Right lobe of liver (tissue), 6 donors: ENCODE measurements around the gene HDGFL3. TPM values are rescaled to one million over a fixed set of nuclear protein-coding genes. Genes with fewer than 3 reads are reported as not detected.

Experiments
- ATAC-seq, 4 donors: fragments of 200-7000 bp; cut with Tn5 transposase; one replicate each; pipeline ENCODE4 v1.9.1; 2020; ENCODE audit warnings: mild to moderate bottlenecking in 4 of 4, moderate library complexity in 4 of 4
- DNase-seq, 3 donors: peaks; one replicate each; pipeline ENCODE4 v3.0.0-alpha.2; 2020
- H3K27ac ChIP-seq, 3 donors: fragments of 200-600 bp; one replicate each; pipeline ENCODE4 v1.8.0; 2022
- H3K27me3 ChIP-seq, 2 donors: fragments of 200-600 bp; one replicate each; pipeline ENCODE4 v1.8.0; 2022
- H3K36me3 ChIP-seq, 4 donors: fragments of 200-600 bp; sonication (generic) in 1 of 4; one replicate each; pipeline versions ENCODE4 v1.5.1 to v1.8.0; 2017 to 2022; ENCODE audit warnings: control low read depth in 1 of 4
- H3K4me1 ChIP-seq, 4 donors: fragments of 200-600 bp; sonication (generic) in 1 of 4; one replicate each; pipeline versions ENCODE4 v1.5.1 to v1.8.0; 2017 to 2022; ENCODE audit warnings: control low read depth in 1 of 4
- H3K4me3 ChIP-seq, 3 donors: fragments of 200-600 bp; one replicate each; pipeline ENCODE4 v1.8.0; 2022
- H3K9me3 ChIP-seq, 4 donors: fragments of 200-600 bp; sonication (generic) in 1 of 4; one replicate each; pipeline versions ENCODE4 v1.5.1 to v1.8.0; 2017 to 2022; ENCODE audit warnings: control low read depth in 1 of 4
- CTCF ChIP-seq, 4 donors: fragments of 200-600 bp in 3 of 4; fragments of 450-650 bp in 1 of 4; IDR thresholded peaks; one replicate each; pipeline versions ENCODE4 v1.5.1 to v1.8.0; 2016 to 2022; ENCODE audit warnings: antibody characterized with exemption in 4 of 4, mild to moderate bottlenecking in 2 of 4
- POLR2A ChIP-seq: fragments of 450-650 bp; IDR thresholded peaks from one replicate; pipeline ENCODE4 v1.6.1; 2017; ENCODE audit warnings: antibody characterized with exemption, mild to moderate bottlenecking
- WGBS: methylation state at CpG from one replicate; pipeline ENCODE4 v1.1.6; 2018; ENCODE audit warnings: low coverage, low lambda C conversion rate; ENCODE audit not compliant: insufficient coverage; ENCODE audit errors: missing lambda C conversion rate; 5-methylcytosine and 5-hydroxymethylcytosine counted together
- intact Hi-C, 2 donors: fragments of 100-400 bp; cut with DNase I; formaldehyde crosslinking; loops; one replicate each; pipeline versions ENCODE4 v1.11.2 to v1.14.1; 2022
- total RNA-seq, 6 experiments: library from RNA; depleted of rRNA in 2 of 6; stranded (reverse); fragments of >200 nt in 2 of 6; fragmentation: NEBNext Ultra II Directional in 3 of 6; extraction: Animal tissue kit (Norgen Biotek cat#: 25700) in 3 of 6; gene quantifications; one replicate each; pipeline versions ENCODE4 v1.1.0 to v1.2.4, GENCODE V29; 2016 to 2023
- donor health status: DM: no; HTN: yes; CAD: no.
- donor health status: DM: no; HTN: no; CAD: no.
- donor health status: DM: no; HTN: no; CAD: no.
- donor health status: DM: no; HTN: yes; CAD: no.
- donor health status: DM: no; HTN: yes; CAD: no.

HDGFL3 gene
- total RNA-seq, 6 experiments from 2014 or later, result 0.70 to 3.3 (median 1.7) TPM

GRCh38 chr15:83081256-83082014, 126.2 kb downstream of the HDGFL3 start:
- 55% methylated on average over 5 of the region's 5 CpGs for WGBS
- intact Hi-C loops, result no loop called here
- H3K9me3 ChIP-seq, result no peaks in the 10 kb centered on the region
- H3K4me1 ChIP-seq, result no peaks in the 10 kb centered on the region
- ATAC-seq (no peak), DNase-seq (no peak)
- H3K36me3 ChIP-seq, result no peaks in the 10 kb centered on the region
- no peak for TF ChIP-seq CTCF (IDR thresholded peaks at IDR 0.05)
- no peak for TF ChIP-seq POLR2A
- no peak overlapping the region for H3K4me3 ChIP-seq
- no peaks in the 10 kb centered on the region for H3K27me3 ChIP-seq
- no peak overlapping the region for H3K27ac ChIP-seq

DNA sequence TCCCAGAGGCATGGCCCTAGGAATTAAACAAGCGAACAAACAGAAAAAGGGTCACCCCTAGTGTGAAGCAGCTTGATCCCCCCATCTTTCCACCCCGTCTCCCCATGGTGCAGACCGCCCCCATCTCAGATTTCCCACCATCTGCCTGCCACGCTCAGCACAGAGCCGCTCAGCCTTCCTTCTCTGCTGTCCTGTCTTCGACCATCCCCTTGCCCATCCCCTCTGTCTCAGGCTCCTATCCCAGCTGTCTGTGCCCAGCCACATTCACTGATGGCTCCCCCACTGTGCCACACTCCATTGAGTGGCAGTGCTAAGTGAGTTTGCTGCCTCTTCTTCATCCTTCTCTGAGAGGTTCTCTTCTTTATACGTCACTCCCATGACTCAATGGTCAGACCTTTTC, 128.9 kb downstream of the HDGFL3 start:
- ATAC-seq (no peak), DNase-seq (no peak)
- TF ChIP-seq CTCF (IDR thresholded peaks at IDR 0.05) (no peak), POLR2A (no peak)
- H3K4me3 ChIP-seq, result no peak overlapping the region
- H3K27me3 ChIP-seq, result no peaks in the 10 kb centered on the region
- H3K4me1 ChIP-seq, result no peaks in the 10 kb centered on the region
- intact Hi-C loops, result no loop called here
- no peaks in the 10 kb centered on the region for H3K36me3 ChIP-seq
- peaks cover 0 to under 1% (median 0%) of the 10 kb centered on the region in 4 donors for H3K9me3 ChIP-seq
- no peak overlapping the region for H3K27ac ChIP-seq
- 55% methylated on average over 7 of the region's 7 CpGs for WGBS

Other genes starting within 250 kb of the HDGFL3 start
- gene RAMAC, start 221.6 kb downstream of the HDGFL3 start, total RNA-seq, result 10 to 100 TPM in 5 of 6 experiments, 1 to 10 TPM in 1; 8.1 to 13.5 (median 11.5) TPM
- gene C15orf40, start 196.2 kb downstream of the HDGFL3 start, total RNA-seq, result 10 to 100 TPM in 1 of 6 experiments, 1 to 10 TPM in 5; 7.1 to 10.7 (median 8.6) TPM
- 10 to 100 TPM; 15.7 to 49.9 (median 24.2) TPM for gene BTBD1, start 140.6 kb downstream of the HDGFL3 start, total RNA-seq
- 1 to 10 TPM in 3 of 6 experiments, under 1 TPM in 3; 0.77 to 1.8 (median 1.1) TPM for gene TM6SF1, start 100.2 kb downstream of the HDGFL3 start, total RNA-seq
- gene BNC1, start 76.8 kb upstream of the HDGFL3 start, total RNA-seq, result under 1 TPM in 3 of 6 experiments, not detected in 3; 0.12 to 0.31 (median 0.14) TPM
- gene SH3GL3, start 239.5 kb upstream of the HDGFL3 start, total RNA-seq, result not detected